BE2C (cell line): ENCODE data around the gene RUNX3.

Source experiments
- DNase-seq: peaks from one replicate; pipeline ENCODE4 v3.0.0-alpha.2; 2020
- H3K27me3 ChIP-seq: fragments of 250-450 bp; sonication (Bioruptor Pico); 2 replicates; pipeline ENCODE4 v1.5.1; 2020; ENCODE audit warnings: mild to moderate bottlenecking
- H3K36me3 ChIP-seq: fragments of 250-450 bp; sonication (Bioruptor Pico); 2 replicates; pipeline ENCODE4 v1.5.1; 2020; ENCODE audit warnings: mild to moderate bottlenecking
- H3K4me1 ChIP-seq: fragments of 250-450 bp; sonication (Bioruptor Pico); 2 replicates; pipeline ENCODE4 v1.5.1; 2020
- H3K4me3 ChIP-seq: 2 replicates; pipeline ENCODE4 v1.5.1; 2011; ENCODE audit warnings: low read depth, low read length
- H3K9me3 ChIP-seq: fragments of 250-450 bp; sonication (Bioruptor Pico); 2 replicates; pipeline ENCODE4 v1.5.1; 2020
- CTCF ChIP-seq: IDR thresholded peaks from 2 replicates; pipeline ENCODE4 v1.5.1; 2012; ENCODE audit warnings: mild to moderate bottlenecking, low read depth, low read length

Gene RUNX3

DNA sequence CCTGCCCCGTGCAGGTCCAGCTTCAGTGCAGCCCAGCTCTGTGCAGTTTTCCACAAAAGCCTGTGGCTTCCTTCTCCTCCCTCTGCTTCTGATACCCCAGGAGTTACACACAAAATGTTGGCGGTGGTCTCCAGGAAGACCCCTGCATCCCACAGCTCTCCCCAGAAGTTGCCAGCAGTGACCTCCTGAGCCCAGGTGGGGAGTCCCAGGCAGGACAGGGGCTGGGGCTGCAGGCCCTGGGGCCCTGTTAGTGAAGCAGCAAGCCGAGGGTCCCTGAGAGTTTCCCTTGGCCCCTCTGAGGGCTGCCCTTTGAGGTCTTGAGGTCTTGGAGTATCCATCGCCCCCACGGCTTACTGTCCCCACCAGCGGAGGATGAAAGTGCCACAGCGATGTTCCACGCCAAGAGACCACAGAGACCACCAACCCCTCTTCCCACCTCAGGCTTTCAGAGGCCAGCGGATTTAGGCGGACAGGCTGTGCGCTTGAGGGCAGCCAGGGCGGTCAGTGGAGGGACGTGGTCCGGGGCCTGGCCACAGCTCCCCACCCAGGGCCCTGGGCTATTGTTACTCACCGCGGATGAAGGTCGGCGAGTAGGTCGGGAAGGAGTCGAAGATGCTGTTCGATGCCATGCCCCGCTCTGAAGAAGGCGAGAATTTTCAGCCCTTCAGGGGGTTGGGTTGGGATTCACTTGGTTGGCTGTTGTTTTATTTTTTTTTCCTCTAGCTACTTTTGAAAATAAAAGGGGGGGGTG lies 34.0 kb upstream of the RUNX3 start:
- DNase-seq, result no peak
- no peak overlapping the region for H3K4me3 ChIP-seq
- H3K36me3 ChIP-seq, result no peaks in the 10 kb centered on the region
- TF ChIP-seq CTCF, result no peak
- H3K27me3 ChIP-seq, result no peaks in the 10 kb centered on the region
- no peaks in the 10 kb centered on the region for H3K4me1 ChIP-seq
- H3K9me3 ChIP-seq, result no peaks in the 10 kb centered on the region

DNA sequence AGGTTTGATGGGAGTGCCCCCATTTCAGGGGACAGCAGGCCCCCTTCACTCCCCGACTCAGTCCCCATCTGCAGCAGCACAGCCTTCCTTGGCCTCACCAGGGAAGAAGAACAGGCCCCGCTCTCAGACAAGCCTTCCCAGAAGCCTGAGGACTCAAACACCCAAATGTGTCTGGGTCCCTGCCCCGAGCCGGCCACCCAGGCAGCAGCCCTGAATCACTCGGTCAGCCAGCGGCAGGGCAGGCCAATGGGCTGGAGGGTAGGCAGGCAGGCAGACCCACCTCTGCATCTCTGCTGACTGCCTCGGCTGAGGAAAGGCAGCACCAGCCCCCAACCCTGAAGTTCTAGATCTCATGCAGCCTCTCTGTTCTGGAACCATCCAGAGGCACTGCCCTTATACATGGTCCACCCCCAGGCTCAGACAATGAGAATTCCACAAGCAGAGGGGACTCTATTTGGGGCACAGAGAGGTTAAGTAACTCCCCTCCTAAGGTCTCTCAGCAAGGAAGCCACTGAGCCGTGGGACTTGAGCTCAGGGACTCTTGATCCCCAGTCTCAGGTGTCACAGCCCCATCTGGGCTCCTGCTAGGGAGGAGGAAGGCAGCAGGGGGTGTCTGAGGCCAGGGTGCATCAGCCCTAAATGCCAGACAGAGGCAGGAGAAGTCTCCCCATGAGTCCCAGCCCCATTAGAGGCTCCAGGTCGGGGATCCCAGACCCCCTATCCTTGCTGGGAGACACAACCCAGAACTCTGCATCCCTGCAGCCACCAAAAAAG lies 33.2 kb upstream of the RUNX3 start:
- no peak for DNase-seq
- Histone ChIP-seq H3K27me3 (no peaks in the 10 kb centered on the region), H3K4me1 (no peaks in the 10 kb centered on the region), H3K9me3 (no peaks in the 10 kb centered on the region), H3K4me3 (no peak overlapping the region), H3K36me3 (no peaks in the 10 kb centered on the region)
- TF ChIP-seq CTCF, result no peak

DNA sequence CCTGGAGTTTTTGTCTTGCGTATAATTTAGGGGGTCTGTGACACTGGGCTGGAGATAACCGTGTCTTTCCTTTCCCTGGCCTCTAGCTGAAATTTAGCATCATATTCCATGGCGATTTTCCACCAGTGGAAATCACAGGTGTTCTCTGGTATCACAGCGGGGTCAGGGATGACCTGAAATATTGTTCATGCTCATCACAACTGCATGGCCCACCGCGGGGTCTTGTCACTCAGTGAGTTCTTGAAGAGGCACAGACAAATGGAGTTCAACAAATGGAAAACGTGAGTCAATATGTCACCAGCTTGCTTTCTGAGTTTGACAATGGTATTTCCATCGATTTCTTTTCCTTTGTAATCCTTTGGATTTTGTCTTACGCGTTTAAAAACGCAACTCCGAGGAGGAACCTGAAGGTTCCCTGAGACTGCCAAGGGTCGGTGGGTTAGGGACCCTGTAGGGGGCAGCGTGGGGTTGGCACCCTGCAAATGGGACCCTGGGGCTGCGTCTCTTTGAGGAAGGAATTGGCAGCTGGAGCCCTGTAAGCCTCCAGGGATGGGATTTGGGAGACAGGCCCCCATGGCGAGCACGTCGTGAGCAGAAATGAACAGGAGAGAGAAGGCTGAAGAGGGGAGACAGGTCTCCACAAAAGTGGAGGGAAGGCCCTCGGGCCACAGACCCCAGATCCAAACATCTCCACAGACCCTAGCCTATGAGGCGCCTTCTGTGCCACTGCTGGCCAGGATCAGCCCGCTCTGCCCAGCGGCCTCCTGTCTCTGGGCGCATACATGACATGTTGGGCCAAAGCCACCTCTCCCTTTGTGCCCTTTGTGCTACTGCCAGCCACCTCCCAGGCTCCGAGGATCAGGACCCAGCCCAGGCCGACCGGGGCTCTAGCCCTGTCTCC lies 32.1 kb upstream of the RUNX3 start:
- Histone ChIP-seq H3K4me1 (no peaks in the 10 kb centered on the region), H3K27me3 (no peaks in the 10 kb centered on the region), H3K9me3 (no peaks in the 10 kb centered on the region), H3K4me3 (no peak overlapping the region), H3K36me3 (no peaks in the 10 kb centered on the region)
- DNase-seq, result no peak
- TF ChIP-seq CTCF, result peak; percentile 8; the same call in 1 of the 2 replicates

GRCh38 chr1:24961334-24961733 lies 31.3 kb upstream of the RUNX3 start:
- Histone ChIP-seq H3K4me1 (no peaks in the 10 kb centered on the region), H3K27me3 (no peaks in the 10 kb centered on the region), H3K9me3 (no peaks in the 10 kb centered on the region), H3K36me3 (no peaks in the 10 kb centered on the region), H3K4me3 (no peak overlapping the region)
- no peak for DNase-seq
- no peak for TF ChIP-seq CTCF

GRCh38 chr1:24960071-24960801 lies 30.2 kb upstream of the RUNX3 start:
- Histone ChIP-seq H3K9me3 (no peaks in the 10 kb centered on the region), H3K4me1 (no peaks in the 10 kb centered on the region), H3K27me3 (no peaks in the 10 kb centered on the region), H3K36me3 (no peaks in the 10 kb centered on the region), H3K4me3 (no peak overlapping the region)
- DNase-seq, result no peak
- TF ChIP-seq CTCF, result no peak
